NCI-H146 treated with DMSO at 0.1 percent for 48 hours (cell line): ENCODE data around the gene TAC3.

ENCODE experiments used
- DNase-seq: peaks from one replicate; lab custom pipeline; 2025; ENCODE audit not compliant: unreplicated experiment; lab: John Stamatoyannopoulos, UW

The TAC3 gene

GRCh38 chr12:57005980-57006808, 10.1 kb downstream of the TAC3 start, which contains the start of gene ZBTB39:
ZBTB39 (minus strand) TSS chr12:57006546; CDS start chr12:57004917, 1,629 bp downstream.
- peak; percentile 33 for DNase-seq

GRCh38 chr12:57004651-57005050, 11.7 kb downstream of the TAC3 start:
- no peak for DNase-seq

GRCh38 chr12:57003395-57003794, 12.9 kb downstream of the TAC3 start:
- no peak for DNase-seq

GRCh38 chr12:57001448-57001906, 14.9 kb downstream of the TAC3 start:
- no peak for DNase-seq

- no peak for DNase-seq
Observed at GRCh38 chr12:57000393-57000792, 15.9 kb downstream of the TAC3 start.

GRCh38 chr12:56999456-56999855, 16.9 kb downstream of the TAC3 start:
- no peak for DNase-seq

GRCh38 chr12:56998981-56999380, 17.3 kb downstream of the TAC3 start:
- no peak for DNase-seq

- DNase-seq, result no peak
Observed at GRCh38 chr12:56998316-56998715, 18.0 kb downstream of the TAC3 start.

- no peak for DNase-seq
Observed at GRCh38 chr12:56996793-56997545, 19.4 kb downstream of the TAC3 start.

- DNase-seq, result no peak
Observed at GRCh38 chr12:56995930-56996496, 20.3 kb downstream of the TAC3 start.

GRCh38 chr12:56995201-56995929, 21.0 kb downstream of the TAC3 start:
- DNase-seq, result no peak

GRCh38 chr12:56994231-56994746, 22.0 kb downstream of the TAC3 start:
- no peak for DNase-seq

- DNase-seq, result no peak
Observed at GRCh38 chr12:56993346-56993745, 23.0 kb downstream of the TAC3 start.

GRCh38 chr12:56991319-56992246, 24.7 kb downstream of the TAC3 start:
- DNase-seq, result no peak

GRCh38 chr12:56990648-56991318, 25.5 kb downstream of the TAC3 start:
- no peak for DNase-seq

GRCh38 chr12:56989861-56990610, 26.3 kb downstream of the TAC3 start:
- DNase-seq, result no peak

- DNase-seq, result no peak
Observed at GRCh38 chr12:56988207-56988739, 28.1 kb downstream of the TAC3 start.

- DNase-seq, result peak; percentile 71
Observed at GRCh38 chr12:56987551-56988053, 28.7 kb downstream of the TAC3 start.
